Stimulated activated CD4-positive, alpha-beta T cell treated with anti-CD3 and anti-CD28 coated beads, Interleukin-4, amount 100 ng/mL, for 48 hours (primary cell): ENCODE results near the gene GOLGA1.
"Not testable (repeated sequence)": the region's sequence is repeated elsewhere in the genome, so short reads cannot be mapped to it uniquely, and the experiment has no call there.

Experiments
- DNase-seq, 2 donors: peaks; one replicate each; pipeline ENCODE4 v3.0.0-alpha.2; 2020; ENCODE audit warnings: low read depth in 2 of 2

The GOLGA1 gene

DNA sequence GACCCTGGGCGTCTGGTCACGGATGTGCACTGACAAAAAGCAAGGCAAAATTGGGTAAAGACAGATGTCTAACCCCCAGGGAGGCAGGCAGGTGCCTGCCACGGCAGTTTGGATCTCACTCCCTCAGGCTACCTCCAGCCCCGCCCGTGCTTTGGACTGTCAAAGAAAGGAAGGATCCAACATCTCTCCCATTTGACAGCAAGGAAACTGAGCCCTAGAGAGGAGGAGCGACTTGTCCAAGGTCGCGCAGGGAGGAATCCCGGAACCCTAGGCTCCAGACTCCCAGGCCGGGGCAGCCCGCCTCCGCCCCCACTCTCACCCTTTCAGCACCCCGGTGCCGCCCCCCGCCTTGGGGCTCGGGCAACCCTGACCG lies 376 bp downstream of the GOLGA1 start:
- no peak for DNase-seq

DNA sequence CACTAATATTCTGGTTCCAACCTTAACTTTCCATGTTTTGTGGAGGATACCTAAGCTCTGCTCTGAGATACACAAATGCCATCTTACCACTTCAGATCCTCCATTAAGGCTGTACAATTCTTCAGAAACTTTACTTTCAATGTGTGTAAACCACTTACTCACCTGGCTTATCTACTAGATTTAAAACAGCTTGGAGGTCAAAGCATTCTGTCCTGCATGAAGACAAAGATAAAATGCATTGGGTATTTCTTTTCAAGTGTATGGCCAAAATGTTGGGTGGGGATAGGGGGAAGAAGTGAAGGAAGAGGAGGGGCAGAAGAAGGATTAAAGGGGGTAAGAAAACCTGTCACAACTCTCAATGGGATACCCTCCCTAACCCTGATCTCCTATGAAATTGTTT lies 939 bp downstream of the GOLGA1 start:
- no peak for DNase-seq

DNA sequence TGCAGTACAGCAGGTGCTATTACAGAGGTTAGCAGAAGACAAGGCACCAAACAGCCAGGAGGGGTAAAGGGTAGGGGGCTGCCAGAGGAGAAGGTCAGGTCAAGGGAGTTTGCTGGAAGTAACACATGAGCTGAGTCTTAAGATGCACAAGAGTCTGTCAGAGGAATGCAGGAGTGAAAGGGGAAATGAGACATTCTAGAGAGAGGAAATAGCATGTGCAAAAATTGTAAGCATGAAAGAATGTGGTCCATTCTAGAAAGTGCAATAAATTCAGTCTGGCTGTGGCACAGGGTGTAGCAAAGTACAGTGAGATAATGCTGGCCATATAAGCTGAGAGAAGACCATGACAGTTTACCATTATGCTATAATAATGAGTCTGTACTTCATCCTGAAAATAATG lies 6.6 kb downstream of the GOLGA1 start:
- no peak for DNase-seq

DNA sequence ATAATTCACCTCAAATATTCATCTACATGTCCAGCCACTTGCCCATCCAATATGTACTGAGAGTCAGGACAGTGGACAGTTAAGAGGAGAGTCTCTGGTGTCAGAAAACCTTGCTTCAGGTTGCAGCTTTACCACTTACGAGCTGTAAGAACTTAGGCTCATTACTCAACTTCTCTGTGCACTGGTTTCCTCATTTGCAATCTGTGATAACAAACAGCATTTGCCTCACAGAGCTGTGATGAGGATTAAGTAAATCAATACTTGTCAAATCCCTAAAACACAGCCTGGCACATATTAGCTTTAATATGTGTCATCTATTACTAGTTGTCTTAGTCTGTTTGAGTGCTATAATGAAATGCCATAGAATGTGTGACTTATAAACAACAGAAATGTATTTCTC lies 8.6 kb downstream of the GOLGA1 start:
- DNase-seq, result no peak

DNA sequence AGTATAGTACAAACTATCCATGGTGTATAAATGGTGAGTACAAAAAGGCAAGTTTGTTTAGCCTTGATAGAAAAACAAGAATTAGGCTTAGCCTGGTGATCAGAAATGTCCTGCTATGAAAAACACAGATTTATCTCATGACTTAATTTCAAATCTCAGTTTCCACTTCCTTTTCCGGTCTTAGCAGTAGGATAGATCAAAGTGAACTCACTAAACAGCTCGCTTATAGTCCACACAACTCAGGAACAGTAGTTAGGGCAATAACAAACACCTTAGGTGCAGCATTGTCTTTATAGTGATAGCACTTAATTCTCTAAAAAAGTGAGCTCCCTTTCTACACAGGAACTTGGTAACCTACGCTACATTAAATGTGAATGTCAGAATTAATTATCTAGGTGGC lies 11.4 kb downstream of the GOLGA1 start:
- no peak for DNase-seq

DNA sequence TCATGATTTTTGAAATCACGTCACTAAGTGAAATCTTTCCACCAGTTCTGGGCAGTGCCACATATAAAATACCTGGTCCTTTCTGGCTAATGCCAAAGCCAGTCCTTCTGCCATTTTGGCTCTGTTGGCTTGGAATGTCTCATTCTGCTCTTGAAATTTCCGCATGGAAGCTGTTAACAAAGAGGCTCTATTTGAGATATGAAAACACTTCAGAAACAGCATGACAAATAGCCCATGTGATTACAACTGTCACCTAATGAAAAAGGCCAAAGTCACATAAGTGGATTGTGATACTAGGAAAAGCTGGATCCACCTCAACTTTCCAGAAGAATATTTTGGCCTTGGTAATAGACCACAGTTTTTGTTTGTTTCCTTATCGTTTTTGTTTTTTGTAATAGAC lies 12.8 kb downstream of the GOLGA1 start:
- DNase-seq, result no peak

DNA sequence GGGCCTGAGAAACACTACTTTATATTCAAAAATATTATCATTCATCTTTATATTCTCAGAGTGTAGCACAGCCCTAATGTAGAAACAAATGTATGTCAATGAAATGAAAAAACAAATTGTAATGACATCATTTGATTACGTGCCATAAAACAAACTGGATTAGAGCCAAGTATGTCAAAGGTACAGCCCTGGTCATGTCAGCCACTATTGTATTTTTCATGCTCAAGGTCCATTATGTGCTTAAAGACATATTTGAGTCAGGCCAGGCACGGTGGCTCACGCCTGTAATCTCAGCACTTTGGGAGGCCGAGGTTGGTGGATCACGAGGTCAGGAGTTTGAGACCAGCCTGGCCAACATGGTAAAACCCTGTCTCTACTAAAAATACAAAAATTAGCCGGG lies 20.5 kb downstream of the GOLGA1 start:
- not testable (repeated sequence) for DNase-seq

DNA sequence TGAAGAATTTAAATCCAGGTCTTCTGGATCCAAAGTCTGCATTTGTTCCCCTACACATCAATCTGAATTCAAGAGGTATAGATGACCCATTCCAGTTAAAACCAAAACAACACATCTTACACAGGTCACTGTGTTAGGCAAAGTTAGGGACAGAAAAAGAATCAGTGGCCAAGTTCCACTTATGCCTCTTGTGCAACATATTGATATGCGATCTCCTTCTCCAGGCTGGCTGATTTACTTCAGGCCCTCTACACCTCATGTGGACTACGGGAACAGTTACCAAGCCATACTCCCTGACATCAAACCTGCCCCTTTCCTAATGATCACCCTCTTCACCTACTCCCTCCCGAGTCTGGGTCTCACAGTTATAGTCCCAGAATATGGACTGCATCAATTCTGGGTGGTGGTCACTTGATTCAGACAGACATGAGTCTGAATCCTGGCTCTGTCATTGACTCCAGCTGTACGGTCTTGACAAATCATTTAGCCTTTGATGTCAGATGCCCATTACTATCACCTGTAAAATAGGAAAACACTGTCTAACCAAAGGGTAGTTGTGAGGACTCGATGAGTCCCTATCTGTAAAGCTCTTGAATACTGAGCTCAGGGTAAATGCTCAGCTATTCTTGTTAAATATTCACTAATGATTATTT lies 26.0 kb downstream of the GOLGA1 start:
- no peak for DNase-seq

DNA sequence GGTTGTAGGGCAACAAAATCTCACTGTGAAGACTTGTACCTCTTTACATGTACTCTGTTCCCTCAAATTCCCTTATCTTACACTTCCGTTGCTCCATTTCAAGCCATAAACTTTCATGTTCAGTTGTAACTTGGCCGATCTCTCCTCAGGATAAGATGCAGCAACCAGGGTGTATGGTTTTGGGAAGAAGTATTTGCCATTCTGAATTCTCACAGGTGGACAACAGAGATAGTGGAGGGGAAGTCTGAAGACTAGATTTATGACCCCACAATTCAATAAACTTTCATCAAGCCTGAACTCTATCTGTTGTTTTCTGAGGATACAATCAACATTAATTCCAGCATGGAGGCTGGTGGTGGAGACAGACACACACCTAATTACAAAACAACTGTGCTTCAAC lies 27.5 kb downstream of the GOLGA1 start:
- no peak for DNase-seq

DNA sequence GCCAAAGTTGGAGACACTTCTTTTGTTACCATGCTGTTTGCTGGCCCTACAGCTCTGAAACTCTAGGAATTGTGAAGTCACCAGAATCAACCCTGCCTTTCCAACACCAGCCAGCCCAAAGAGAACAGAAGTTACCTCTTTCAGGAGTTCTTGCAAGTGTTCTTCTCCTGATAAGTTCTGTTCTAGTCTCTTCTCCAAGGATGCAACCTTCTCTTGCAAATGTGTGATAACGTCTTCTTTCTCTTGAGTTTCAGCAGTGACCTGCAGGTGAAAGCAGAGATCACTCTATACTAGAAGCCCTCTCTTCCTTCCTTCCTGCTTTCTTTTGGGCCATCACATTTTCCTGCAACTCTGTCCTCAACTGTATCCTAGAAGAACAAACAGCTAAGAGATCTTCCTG lies 29.1 kb downstream of the GOLGA1 start:
- DNase-seq, result no peak

DNA sequence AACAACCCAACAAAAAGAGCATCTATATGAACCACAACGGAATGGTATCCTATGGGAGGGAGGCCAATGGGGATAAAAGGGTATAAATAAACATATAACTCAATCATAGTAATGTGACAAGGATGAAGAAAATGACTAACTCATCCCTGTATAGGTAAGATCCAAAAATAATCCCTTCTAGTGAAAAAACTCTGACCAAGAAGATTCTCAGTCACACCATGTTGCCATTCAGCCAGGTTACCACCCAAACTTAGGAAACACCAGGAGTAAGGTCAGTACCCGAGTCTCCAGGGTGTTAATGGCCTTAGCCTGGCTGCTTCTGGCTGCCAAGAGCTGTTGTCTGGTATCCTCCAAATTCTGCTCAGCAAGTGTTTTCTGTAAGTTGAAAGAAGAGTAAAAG lies 32.8 kb downstream of the GOLGA1 start:
- DNase-seq, result no peak

DNA sequence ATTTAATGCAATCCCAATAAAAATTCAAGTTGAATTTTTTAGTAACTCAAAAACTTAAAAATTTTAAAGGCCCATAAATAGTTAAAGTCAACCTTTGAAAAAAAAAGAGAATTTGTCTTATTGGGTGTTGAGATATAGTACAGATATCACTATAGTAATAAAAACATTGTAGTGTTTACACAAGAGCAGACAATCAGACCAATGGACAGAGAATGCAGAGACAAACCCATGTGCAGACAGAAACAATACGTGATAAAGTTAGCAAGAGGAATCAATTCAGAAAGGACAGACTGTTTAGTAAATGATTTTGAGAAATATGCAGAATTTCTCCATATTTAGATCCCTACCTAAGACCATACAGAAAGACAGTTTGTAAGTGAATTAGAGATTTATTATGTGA lies 33.9 kb downstream of the GOLGA1 start:
- DNase-seq, result no peak

DNA sequence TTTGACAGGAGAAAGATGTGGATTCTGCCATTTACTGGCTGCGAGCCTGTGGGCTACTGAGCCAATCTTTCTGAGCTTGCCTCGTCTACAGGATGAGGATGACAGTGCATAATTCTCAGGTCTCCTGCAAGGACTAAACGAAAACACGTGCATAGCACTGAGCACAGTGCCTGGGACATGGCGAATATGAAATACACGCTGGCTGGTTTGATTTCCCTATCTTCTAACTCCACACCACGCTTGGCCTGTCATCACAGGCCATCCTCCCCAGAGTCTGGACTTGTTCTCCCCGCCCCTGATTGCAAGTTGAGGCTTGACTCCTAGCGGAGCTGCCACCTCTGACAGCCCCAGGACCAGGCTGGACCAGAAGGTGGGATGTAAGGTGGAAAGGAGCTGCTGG lies 41.0 kb downstream of the GOLGA1 start:
- no peak for DNase-seq

DNA sequence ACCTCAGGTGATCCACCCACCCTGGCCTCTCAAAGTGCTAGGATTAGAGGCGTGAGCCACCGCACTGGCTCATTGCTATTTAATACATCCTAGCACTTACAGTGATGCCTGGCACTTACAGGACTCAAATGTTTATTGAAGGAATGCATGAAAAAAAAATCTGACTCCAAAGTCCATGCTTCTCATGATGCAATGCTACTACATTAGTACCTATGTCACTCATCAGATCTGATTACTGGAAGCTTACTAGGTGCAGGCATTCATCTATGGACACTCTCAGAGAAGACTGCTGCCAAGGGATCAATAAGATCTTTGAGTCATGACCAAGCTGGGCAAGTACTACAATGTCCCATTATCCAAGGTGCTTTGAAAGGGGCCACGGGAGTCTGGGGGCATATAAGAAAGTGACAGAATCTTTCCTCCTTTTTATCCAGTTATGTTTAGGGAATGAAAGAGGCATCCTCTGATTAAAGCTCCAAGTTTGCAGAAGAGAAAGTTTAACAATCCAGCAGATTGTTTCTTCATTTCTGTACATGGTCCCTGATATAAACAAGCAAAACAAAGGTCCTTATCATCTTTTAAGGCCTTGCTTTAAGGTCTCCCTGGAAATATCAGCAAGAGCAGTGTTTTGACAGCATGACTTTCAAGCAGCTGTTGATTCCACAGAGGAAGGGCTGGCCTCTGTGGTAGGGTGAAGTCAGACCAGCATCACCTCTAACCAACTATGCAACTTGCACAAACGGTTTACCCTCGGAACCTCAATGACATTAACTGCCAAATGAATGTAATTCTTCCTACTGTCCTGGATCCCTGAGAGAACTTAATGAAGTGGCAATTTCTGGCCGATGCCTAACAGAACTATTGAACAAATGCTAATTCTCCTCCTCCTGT lies 43.1 kb downstream of the GOLGA1 start:
- no peak for DNase-seq

DNA sequence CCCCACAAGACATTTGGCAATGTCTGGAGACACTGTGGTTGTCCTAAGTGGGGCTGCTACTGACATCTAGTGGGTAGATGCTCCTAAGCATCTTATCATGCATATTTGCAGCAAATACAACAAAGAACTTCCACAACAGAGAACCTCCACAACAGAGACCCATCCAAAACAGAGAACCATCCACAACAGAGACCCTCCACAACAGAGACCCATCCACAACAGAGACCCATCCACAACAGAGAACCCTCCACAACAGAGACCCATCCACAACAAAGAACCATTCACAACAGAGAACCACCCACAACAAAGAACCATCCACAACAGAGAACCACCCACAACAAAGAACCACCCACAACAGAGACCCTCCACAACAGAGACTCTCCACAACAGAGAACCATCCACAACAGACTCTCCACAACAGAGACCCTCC lies 46.1 kb downstream of the GOLGA1 start:
- no peak for DNase-seq

DNA sequence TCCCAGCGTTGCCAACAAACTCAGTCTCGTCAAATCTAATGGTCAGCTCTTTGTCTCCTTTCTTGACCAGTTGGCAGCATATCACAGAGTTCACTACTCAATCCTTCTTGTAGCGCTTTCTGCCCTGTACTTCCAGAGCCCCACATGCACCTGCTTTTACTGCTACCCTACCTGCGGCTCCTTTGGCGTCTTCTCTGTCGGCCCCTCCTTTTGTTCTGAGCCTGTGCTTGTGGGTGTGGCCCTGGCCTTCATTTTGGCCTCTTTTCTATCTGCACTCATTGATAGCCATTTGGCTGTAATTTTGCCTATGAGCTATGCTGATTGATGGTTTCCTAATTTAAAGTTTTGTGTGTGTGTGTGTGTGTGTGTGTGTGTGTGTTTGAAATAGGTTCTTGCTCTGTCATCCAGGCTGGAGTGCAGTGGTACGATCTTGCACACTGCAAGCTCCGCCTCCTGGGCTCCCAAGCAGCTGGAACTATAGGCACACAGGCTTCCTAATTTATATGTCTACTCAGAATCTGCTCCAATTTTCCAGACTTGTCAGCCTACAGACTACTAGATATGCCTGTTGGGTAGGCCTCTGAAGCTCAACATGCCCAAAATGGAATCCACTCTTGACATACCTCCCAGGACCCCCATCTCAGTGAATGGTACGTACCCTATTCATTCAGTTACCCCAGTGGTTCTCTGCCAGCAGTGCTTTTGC lies 46.7 kb downstream of the GOLGA1 start:
- no peak for DNase-seq

DNA sequence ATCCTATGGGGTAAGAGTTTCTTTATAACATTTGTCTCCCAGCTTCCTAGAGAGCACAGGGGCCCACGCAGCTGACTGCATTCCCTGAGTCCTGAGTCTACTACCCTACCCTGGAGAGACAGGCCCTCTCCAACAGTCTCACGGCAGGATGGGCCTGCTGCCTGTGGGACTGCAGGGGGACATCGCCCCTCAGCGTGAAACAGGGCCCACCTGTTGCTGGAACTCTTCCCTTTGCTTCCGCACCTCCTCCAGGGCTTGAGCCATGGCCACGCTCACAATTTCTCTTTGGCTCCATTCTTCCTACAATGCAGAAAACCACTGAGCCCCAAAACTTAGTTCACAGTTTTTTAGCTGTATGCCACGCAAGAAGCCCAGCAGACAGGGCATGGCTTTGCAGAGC lies 50.7 kb downstream of the GOLGA1 start:
- no peak for DNase-seq

DNA sequence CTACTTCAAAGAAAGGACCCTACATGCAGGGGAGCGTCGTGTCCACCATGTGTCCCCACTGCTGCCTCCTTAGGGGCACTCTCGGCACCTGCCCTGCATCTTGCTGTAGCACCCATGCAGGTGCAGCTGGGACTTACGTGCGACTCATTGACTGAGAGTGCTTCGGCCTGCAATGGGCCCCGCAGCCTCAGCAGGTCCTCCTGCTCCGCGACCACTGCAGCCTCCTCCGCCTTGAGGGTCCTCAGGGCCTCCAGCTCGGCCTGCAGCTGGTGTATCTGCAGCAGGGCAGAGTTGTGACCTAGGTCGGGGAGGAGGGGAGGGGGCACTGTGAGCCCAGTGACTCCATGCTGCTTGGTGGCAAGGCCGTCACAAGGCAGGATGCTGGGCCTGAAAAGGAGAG lies 51.9 kb downstream of the GOLGA1 start:
- no peak for DNase-seq

DNA sequence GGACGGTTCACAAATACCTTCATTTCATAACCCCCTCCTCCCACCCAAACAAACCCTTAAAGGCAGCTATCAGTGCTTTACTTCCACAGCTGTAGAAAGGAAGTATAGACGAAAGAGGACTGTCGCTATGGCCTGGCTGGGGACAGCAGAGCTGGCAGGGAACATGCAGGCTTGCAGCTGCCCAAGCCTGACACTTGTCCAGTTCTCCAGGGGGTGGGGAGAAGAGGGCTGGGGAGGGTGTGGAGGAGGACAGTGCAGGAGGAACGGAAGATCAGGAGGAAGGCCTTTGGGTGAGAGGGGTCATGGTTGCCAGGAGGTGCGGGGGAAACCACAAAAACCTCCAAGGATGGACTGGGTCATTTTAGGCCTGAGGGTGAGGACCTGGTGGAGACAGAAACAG lies 53.1 kb downstream of the GOLGA1 start:
- DNase-seq, result no peak

DNA sequence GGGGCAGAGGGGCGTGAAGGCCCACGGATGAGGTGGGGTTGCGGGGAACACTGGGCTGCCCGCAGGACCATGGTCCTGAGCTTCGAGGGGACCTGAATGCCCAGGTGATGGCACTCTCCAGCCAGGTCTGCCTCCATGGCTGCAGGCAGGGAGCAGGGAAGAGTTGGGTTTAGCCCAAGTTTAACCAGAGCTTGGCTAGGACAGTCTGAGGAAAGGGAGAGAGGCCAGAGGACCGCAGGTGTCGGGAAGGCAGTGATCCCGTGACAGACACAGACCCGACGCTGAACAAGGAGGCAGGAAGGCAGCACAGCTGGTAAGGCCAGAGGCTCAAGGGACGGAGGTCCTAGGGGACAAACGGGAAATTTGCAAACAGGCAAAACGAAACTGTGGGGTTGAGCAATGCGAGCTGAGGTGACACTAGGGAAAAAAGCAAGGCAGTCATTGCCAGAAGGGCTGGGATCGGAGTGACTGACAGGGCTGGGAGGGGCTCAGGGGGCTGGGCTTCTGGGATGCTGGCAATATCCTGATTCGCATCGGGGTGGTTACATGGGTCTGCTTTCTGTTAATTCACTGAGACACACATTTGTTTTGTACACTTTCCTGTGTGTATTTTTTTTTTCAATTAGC lies 53.9 kb downstream of the GOLGA1 start:
- DNase-seq, result no peak

DNA sequence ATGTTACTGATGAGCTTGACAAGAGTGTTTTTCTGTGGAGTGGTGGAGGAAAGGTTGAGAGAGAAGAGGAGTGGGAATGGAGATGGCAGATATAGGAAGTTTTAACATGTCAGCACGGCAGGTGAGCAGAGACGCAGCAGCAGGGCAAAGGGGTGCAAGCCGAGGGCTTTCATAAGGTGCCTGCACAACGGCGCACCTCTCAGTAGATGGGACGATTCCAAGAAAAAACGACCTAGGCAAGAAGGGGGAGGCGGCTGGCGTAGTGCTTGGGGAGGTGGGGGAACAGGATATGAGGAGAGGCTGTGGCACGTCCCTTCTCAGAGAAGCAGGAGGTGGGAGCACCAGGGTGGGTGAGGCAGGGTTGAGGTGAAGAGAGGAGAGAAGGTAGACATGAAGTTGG lies 54.4 kb downstream of the GOLGA1 start:
- no peak for DNase-seq

DNA sequence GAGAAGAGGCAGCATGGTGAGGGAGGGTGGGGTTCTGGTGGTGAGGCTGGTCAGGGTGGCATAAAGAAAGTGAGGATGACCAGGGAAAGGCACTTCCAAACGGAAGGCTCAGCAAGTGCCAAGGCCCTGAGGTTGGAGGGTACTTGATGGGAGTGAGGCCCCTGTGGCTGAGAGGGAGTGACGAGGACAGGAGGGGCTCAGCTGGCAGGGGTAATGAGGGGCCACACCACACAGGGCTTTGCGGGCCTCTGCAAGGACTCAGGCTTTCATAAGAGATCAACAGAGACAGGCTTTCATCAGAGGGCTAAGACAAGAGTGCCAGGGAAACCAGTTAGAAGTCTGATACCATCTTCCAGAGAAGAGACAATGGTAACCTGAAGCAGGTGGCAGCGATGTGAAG lies 55.3 kb downstream of the GOLGA1 start:
- DNase-seq, result no peak
